Measurements from ENCODE around the gene GOLGA6L2.

DNA sequence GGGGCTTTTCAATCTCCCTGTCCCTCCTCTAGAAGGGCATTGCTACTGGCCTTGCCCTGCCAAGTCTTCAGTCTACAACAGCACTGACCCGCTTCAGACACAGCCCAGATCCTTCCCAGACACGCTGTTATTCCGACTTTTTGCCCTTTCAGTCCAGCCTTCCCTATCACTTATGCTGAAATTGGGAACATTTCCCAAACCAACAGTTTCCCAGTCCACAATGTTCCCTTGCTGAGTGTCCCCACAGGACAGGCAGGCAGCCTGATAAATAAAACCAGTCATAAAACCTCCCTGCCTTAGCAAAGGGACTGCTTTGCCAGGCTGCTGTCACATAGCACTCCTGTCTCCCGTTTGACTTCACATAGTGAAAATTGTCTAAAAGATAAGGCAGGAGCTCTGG, 43.5 kb downstream of the GOLGA6L2 start:
- TF ChIP-seq POLR2A (IDR thresholded peaks at IDR 0.05): no peak
- TF ChIP-seq, protein P1, sequence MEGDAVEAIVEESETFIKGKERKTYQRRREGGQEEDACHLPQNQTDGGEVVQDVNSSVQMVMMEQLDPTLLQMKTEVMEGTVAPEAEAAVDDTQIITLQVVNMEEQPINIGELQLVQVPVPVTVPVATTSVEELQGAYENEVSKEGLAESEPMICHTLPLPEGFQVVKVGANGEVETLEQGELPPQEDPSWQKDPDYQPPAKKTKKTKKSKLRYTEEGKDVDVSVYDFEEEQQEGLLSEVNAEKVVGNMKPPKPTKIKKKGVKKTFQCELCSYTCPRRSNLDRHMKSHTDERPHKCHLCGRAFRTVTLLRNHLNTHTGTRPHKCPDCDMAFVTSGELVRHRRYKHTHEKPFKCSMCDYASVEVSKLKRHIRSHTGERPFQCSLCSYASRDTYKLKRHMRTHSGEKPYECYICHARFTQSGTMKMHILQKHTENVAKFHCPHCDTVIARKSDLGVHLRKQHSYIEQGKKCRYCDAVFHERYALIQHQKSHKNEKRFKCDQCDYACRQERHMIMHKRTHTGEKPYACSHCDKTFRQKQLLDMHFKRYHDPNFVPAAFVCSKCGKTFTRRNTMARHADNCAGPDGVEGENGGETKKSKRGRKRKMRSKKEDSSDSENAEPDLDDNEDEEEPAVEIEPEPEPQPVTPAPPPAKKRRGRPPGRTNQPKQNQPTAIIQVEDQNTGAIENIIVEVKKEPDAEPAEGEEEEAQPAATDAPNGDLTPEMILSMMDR (IDR thresholded peaks at IDR 0.05): no peak

All from thyroid gland (tissue), 4 donors.